GM19043 (cell line): ENCODE data around the gene DUSP14.
"Not testable (repeated sequence)": the region's sequence is repeated elsewhere in the genome, so short reads cannot be mapped to it uniquely, and the experiment has no call there.

Experiments used
- ATAC-seq: cut with Tn5 transposase; IDR thresholded peaks from one replicate; pipeline ENCODE4 v1.9.1; 2021; ENCODE audit warnings: low read depth; ENCODE audit not compliant: unreplicated experiment

The DUSP14 gene

GRCh38 chr17:37489197-37490001, at the start of gene DUSP14:
DUSP14 (plus strand) TSS chr17:37489891; CDS start chr17:37512273, 22,382 bp downstream.
- peak; percentile 54 for ATAC-seq

GRCh38 chr17:37440424-37440823, 49.3 kb upstream of the DUSP14 start:
- ATAC-seq, result no peak

GRCh38 chr17:37441369-37442014, 48.2 kb upstream of the DUSP14 start:
- ATAC-seq, result not testable (repeated sequence)

- ATAC-seq, result no peak
Observed at GRCh38 chr17:37446027-37446426, 43.7 kb upstream of the DUSP14 start.

- no peak for ATAC-seq
Observed at GRCh38 chr17:37447641-37448040, 42.0 kb upstream of the DUSP14 start.

GRCh38 chr17:37450112-37450511, 39.6 kb upstream of the DUSP14 start:
- ATAC-seq, result no peak

GRCh38 chr17:37457801-37458200, 31.9 kb upstream of the DUSP14 start:
- ATAC-seq, result not testable (repeated sequence)

- ATAC-seq, result no peak
Observed at GRCh38 chr17:37458805-37459204, 30.9 kb upstream of the DUSP14 start.

- ATAC-seq, result no peak
Observed at GRCh38 chr17:37461668-37462067, 28.0 kb upstream of the DUSP14 start.

GRCh38 chr17:37462492-37462891, 27.2 kb upstream of the DUSP14 start:
- no peak for ATAC-seq

- no peak for ATAC-seq
Observed at GRCh38 chr17:37463039-37463438, 26.7 kb upstream of the DUSP14 start.

GRCh38 chr17:37465069-37465616, 24.5 kb upstream of the DUSP14 start:
- no peak for ATAC-seq

- no peak for ATAC-seq
Observed at GRCh38 chr17:37466471-37466870, 23.2 kb upstream of the DUSP14 start.

GRCh38 chr17:37470181-37470580, 19.5 kb upstream of the DUSP14 start:
- no peak for ATAC-seq

GRCh38 chr17:37475731-37476420, 13.8 kb upstream of the DUSP14 start:
- no peak for ATAC-seq

GRCh38 chr17:37476431-37477120, 13.1 kb upstream of the DUSP14 start:
- no peak for ATAC-seq

GRCh38 chr17:37478187-37478586, 11.5 kb upstream of the DUSP14 start:
- no peak for ATAC-seq

- ATAC-seq, result no peak
Observed at GRCh38 chr17:37479025-37479424, 10.7 kb upstream of the DUSP14 start.

GRCh38 chr17:37480427-37480826, 9.3 kb upstream of the DUSP14 start:
- ATAC-seq, result no peak

- no peak for ATAC-seq
Observed at GRCh38 chr17:37481001-37481665, 8.6 kb upstream of the DUSP14 start.
